CD4-positive, alpha-beta T cell treated with Interleukin-21 for 1 hour (primary cell): ENCODE results near the gene ITGA1.

Experiments
- DNase-seq: peaks from one replicate; pipeline ENCODE4 v3.0.0-alpha.2; 2020

ITGA1 gene

GRCh38 chr5:53006911-53007890 lies 219.5 kb downstream of the ITGA1 start:
- DNase-seq: no peak

DNA sequence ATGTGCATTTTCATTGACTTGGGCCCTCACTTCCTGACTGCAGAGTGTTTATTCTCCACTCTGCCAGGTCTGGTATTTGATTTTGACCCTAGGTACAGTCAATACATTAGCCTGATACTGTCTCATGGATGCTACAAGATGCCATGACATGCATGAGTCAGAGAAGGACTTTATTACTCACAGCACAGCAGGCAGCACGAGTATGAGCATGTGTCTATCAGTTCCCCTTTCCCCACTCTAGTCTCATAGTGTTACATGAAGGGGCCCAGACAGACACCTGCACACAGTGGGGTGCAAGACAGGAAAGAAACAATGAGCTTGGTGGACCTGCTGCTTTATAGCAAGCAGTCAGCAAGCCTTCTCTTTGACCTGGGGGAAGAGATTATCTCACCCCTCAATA lies 221.0 kb downstream of the ITGA1 start:
- DNase-seq: no peak
